HG02763 (cell line): ENCODE measurements around the gene DCC.

Experiments used
- ATAC-seq: cut with Tn5 transposase; IDR thresholded peaks from one replicate; pipeline ENCODE4 v1.9.1; 2021; ENCODE audit warnings: mild to moderate bottlenecking, moderate library complexity; ENCODE audit not compliant: unreplicated experiment

The DCC gene

GRCh38 chr18:53534203-53534602 lies 1194.2 kb downstream of the DCC start:
- no peak for ATAC-seq

- ATAC-seq = no peak
These were observed 1194.7 kb downstream of the DCC start for GRCh38 chr18:53534695-53535094.

GRCh38 chr18:53536908-53537307 lies 1196.9 kb downstream of the DCC start:
- no peak for ATAC-seq

DNA sequence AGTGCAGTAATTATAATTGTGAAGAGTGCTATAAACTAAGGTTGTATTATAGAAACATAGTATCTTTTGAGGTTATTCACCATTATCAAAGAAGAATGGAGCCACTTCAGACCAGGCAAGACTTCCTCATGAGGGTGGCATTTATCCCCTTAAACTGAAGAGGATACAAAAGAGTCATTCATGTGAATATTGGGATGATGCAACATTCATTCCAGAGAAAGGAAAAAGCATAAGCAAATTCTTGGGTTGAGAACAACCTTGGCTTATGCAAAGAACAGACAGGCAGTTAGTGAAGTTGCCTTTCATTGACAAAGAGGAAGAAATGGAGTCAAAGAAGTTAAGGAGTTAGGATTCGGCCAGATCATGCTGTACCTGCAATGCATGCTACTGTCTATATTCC lies 1201.9 kb downstream of the DCC start:
- ATAC-seq = no peak

DNA sequence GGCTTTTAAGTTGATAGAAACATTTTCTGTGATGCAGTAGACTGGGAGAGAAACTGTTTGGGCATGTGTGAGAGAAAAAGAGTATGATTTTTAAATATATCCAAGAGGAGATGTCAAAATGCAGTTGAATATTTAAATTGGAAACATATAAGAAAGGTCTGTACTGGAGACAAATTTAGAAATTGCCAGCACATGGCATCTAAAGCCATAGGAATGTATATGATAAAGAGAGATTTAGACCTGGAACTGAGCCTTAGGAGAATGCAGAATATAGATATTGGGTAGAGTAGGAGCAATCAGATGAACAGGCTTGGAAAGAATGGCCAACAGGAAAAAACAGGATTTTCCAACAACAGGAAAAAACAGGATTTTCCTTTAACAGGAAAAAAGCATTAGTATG lies 1203.7 kb downstream of the DCC start:
- ATAC-seq = no peak

DNA sequence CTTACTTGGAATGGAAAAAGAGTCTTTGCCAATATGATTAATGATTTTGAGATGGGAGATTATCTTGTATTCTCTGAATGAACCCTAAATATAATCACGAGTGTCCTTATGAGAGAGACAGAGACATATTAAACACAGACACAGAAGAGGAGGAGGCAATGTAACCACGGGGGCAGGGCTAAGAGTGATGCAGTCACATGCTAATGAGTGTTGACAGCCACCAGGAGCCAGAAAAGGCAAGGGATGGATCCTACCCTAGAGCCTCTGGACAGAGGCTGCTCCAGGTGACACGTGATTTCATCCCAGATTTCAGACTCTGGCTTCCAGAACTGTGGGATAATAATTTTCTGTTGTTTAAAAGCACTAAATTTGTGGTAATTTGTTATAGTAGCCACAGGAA lies 1204.9 kb downstream of the DCC start:
- ATAC-seq = no peak

DNA sequence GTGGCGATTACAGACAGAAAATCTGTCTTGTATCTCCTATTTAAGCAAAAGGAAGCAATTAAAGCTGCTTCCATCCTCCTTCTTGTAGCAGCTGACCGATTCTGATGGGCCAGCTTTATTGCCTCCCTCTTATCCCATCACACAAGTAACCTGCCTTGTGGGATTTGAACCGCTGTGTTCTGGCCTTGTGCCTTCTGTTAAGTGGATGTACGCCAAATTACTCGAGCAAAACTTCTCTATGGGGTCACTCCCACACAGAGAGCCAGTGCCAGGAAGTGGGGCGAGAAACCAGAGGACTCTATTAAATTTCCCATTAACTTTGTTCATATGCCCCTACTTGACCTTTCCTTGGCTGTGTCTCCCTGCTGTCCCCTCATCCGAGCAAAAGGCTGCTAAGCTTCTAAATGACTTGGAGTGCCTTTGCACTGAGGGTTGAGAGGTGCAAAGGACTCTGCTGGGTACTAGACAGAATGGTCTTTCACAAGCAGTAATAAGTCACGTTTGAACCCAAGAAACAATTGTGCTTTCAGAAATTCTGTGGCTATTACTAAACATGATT lies 1212.0 kb downstream of the DCC start:
- ATAC-seq = no peak

- no peak for ATAC-seq
These were observed 1213.0 kb downstream of the DCC start for GRCh38 chr18:53553030-53553429.

DNA sequence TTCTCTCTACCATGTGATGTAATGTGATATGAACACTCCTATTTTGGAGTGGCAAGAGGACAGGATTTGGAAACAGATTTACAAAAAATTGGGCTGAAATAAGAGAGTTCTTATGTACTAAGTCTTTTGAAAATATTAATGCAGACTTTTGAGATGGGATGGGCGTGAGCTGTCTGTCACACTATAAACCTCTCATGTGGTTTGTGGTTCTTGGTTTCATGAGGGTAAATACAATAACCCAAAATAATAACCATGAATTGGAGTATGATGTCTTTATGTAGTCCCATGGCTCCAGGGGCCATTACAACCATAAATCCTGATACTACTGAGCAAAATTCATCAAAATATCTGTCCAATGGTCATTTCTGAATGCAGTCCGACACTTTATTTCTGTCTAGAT lies 1216.5 kb downstream of the DCC start:
- ATAC-seq = no peak

- no peak for ATAC-seq
These were observed 1220.5 kb downstream of the DCC start for GRCh38 chr18:53560546-53560945.

DNA sequence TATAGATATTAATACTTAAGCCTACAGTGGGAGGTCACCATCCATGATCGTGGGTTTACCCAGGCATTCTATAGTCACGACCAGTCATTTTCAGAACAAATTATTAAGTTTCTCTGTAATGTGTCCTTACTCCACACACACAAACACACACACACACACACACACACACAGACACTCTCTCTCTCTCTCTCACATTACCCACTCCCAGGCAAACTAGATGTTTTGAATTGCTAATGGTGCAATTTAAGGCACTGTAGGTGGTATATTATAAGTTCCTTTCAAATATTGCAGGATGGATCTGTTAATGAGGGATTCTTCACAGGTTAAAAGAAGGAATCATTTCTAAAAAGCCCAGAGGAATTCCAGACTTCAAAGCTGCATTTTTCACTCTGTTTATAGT lies 1226.6 kb downstream of the DCC start:
- no peak for ATAC-seq

- no peak for ATAC-seq
These were observed 1228.1 kb downstream of the DCC start for GRCh38 chr18:53567929-53568574.
